ENCODE results near the gene SETD3.

DNA sequence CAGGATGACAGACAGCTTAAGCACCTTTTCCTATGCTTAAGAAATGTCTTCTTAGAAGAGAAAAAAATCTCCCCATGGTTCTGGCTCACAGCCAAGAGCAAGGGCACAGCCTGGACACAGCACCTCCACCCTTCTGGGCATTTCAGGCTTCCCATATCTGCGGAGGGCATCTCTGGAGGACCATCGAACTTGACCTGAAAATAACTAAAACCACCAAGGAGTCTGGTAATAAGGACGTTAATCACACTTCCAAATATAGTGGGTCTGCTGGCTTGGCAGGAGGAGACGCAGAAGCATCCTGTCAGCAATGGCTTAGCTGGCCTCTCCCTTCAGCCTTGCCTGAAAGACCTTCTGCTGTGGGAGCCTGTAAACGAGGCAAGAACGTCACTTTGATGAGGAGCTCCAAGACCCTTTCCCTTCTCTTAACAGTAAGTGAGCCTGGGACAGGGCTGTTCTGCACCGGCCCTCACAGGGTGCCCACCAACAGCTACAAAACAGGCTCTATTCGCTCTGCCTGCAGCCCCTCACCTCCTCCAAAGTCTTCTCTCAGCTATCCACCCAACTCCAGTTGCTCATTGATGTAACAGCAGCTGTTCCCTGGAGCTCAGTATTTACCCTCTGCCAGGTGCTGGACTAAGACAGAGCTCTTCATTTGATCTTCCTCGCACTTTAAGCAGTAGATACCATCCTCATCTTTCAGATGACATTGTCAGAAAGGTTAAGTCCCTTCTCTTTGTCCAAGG is 13.2 kb downstream of the SETD3 start:
- TF ChIP-seq ZNF274 (IDR thresholded peaks at IDR 0.05; ENCODE audit: low read depth, low read length), result no peak
- no peak for TF ChIP-seq YY1 (IDR thresholded peaks at IDR 0.05; ENCODE audit: insufficient read depth, insufficient read length)

Data from NT2/D1 (cell line).